Right lung (tissue), 5 donors: ENCODE measurements around the gene C20orf96. TPM values are rescaled to one million over a fixed set of nuclear protein-coding genes. Genes with fewer than 3 reads are reported as not detected.

Experiments
- DNase-seq, 2 donors: peaks; one replicate each; pipeline ENCODE4 v3.0.0-alpha.2; 2013
- polyA plus RNA-seq, 5 donors: library from polyadenylated mRNA; unstranded; fragments of 120-200 nt; gene quantifications; one replicate each; pipeline versions ENCODE4 v1.2.1 to v1.2.3, GENCODE V29; 2013; ENCODE audit warnings: inconsistent platforms in 1 of 5, low replicate concordance in 1 of 5; ENCODE audit not compliant: insufficient read length in 5 of 5, insufficient read depth in 1 of 5

C20orf96 gene
- polyA plus RNA-seq, 5 donors: 38.9 to 48.4 (median 45.2) TPM

- no peak for DNase-seq
These were observed 22.9 kb upstream of the C20orf96 start for GRCh38 chr20:313402-313801.

DNA sequence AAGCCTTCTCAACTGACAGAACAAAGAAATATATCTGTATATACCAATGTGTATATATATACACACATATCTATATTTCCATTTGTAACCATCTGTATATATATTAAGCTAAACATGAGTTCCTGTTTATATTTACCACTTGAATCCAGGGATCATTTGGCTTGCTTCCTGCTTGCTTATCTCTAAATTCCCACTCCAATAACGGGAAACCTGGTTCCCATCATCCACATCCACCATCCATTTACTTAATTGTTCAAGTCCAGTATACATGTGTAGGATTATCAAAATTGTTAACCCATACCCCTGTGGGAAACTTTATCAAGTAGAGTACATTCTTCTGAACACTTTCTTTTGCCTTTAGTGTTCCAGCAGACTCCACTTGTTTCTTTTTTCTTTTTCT, 22.3 kb upstream of the C20orf96 start:
- no peak for DNase-seq

GRCh38 chr20:312067-312466, 21.5 kb upstream of the C20orf96 start:
- no peak for DNase-seq

- DNase-seq: no peak
These were observed 21.1 kb upstream of the C20orf96 start for GRCh38 chr20:311609-312008.

GRCh38 chr20:310645-311044, 20.1 kb upstream of the C20orf96 start:
- no peak for DNase-seq

DNA sequence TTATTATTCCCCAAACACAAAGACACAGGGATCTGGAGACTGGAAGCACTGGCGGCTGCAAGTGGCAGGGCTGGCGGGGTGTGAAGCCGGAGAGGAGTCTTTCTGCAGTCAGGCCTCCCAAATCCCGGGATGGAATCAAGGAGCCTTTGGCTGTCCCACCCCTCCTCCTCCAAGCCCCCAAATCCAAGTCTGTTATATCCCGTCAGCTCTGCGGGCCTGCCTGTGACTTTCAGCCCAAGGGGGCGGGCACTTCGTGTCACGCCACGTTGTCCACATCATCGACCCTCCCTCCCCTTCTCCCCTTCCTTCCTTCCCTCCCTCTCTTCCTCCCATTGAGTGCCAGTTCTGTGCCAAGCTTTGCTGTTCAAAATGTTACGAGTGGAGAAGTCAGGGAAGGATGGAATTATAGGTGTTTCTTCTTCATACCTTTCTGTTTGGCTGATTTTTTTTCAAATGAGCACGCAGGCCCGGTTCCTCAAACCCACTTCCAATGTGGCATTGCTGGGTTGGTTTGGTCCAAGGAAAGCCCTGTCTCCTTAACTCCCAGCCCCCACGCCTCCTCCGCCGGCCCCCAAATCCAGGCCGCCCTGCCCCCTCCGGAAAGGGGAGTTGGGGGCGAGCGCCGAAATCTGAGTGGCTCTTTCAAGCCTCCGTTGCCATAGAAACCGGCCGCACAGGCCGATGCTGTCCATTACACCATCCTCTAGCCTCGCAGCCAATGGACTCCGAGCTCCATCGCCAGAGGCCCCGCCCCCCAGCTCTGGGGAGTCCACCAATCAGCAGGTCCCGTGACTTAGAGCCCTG, 19.5 kb upstream of the C20orf96 start:
- peak; percentile 99 for DNase-seq

DNA sequence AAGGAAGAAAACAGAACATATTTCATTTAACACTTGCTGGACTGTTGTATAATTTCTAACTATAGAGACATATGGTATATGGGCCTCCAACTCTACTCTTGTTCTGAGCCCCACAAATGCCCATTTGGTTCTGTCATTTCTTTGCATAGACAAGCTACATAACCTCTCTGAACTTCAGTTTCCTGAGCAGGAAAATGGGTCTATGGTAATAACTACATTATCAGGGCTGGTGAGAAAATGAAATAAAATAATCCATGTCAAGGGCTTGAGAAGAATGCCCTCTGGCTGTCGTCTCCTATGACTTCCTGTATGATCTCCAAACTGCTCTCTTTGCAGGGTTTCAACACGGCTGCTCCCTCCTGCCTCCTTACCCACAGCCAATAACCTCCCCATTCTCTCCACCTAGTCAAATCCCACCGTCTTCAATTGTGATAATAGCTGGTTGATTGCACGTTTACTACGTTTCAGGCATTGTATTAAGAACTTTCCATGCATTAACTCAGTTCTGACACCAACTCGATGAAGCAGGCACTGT, 18.8 kb upstream of the C20orf96 start:
- peak in 1 of 2 donors; percentile 51 for DNase-seq

- DNase-seq: no peak
These were observed 18.0 kb upstream of the C20orf96 start for GRCh38 chr20:308427-309038.

- no peak for DNase-seq
These were observed 15.2 kb upstream of the C20orf96 start for GRCh38 chr20:305745-306144.

DNA sequence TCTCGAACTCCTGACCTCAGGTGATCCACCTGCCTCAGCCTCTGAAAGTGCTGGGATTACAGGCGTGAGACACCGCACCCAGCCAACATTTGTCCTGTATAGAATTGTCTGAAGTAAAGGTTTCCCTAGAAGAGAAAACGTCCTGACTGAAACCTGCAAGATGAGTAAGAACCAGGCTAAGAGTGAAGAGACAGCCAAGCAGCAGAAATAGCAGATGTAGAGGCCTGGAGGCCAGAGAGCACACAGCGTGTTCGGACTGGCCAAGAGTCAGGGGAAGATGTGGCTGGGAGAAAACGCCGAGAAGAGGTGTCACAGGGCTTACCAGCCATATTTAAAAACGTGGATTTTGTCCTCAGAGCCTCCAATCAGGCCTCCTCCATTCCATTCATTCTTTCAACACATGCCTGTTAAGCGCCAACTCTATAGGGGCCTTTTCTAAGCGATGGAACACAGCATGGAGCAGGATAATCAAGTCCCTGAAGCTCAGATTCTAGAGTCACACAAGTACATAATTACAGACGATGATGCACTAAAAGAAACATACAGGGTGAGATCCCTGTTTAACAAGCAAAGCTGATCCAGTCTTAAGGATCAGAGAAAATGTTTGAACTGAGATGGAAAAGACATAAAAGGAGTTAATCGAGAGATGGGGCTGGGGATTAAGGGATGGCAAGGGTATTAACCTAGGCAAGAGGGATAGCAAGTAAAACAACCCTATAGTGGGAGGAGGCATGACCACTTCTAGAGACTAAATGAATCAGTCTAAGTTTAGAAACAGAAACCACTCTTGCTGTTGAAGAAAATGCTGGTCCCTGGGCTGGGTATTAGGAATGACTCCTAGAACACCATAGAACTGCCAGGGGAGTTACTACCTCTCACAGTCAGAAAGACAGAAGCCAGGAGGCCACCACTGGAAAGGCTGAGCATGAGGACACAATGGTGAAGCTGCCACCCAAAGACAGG, 11.6 kb upstream of the C20orf96 start:
- no peak for DNase-seq

- peak in 1 of 2 donors; percentile 44 for DNase-seq
These were observed 9.9 kb upstream of the C20orf96 start for GRCh38 chr20:300345-300990.

GRCh38 chr20:298776-299391, 8.3 kb upstream of the C20orf96 start:
- no peak for DNase-seq

DNA sequence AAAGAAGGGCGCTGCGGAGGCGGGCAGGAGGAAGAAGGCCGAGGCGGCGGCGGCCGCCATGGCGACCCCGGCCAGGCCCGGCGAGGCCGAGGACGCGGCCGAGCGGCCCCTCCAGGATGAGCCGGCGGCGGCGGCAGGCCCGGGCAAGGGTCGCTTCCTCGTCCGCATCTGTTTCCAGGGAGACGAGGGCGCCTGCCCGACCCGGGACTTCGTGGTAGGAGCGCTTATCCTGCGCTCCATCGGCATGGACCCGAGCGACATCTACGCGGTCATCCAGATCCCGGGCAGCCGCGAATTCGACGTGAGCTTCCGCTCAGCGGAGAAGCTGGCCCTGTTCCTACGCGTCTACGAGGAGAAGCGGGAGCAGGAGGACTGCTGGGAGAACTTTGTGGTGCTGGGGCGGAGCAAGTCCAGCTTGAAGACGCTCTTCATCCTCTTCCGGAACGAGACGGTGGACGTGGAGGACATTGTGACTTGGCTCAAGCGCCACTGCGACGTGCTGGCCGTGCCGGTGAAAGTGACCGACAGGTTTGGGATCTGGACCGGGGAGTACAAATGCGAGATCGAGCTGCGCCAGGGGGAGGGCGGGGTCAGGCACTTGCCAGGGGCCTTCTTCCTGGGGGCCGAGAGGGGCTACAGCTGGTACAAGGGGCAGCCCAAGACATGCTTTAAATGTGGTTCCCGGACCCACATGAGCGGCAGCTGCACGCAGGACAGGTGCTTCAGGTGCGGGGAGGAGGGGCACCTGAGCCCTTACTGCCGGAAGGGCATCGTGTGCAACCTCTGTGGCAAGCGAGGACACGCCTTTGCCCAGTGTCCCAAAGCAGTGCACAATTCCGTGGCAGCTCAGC, 7.6 kb upstream of the C20orf96 start:
- peak in 1 of 2 donors; percentile 62 for DNase-seq

DNA sequence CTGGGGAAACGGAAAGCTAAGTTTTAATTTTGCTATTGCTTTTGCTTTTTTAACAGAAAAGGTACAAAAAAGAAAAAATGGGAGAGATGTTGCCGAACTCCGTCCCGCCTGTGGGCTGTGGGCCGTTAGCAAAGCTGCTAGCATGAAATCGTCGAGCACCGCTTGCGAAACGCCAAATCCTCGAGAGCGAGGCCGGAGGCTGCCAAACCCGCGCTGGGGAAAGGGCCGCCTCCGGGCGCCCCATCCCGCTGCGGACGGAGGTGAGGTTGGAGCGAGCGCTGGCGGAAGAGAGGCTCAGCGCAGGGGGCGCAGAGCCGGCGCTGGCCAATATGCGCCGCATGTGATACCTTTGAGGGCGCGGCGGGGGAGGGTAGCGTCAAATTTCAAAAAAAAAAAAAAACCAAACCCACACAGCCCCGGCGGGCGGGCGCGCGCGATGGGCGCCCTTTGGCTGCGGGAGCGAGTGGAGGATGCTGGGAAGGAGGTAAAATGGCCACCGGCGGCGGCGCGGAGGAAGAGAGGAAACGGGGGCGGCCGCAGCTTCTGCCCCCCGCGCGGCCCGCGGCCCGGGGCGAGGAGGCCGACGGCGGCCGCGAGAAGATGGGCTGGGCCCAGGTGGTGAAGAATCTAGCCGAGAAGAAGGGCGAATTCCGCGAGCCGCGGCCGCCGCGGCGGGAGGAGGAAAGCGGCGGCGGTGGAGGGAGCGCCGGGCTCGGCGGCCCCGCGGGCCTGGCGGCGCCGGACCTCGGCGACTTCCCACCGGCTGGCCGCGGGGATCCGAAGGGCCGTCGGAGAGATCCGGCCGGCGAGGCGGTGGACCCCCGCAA, 6.8 kb upstream of the C20orf96 start, which contains the start of gene ZCCHC3:
Gene ZCCHC3, plus strand, starts transcription at position 473 of the 827 bp plus-strand sequence. Its CDS starts 17 bp downstream, at position 490.
- peak; percentile 97 for DNase-seq

- no peak for DNase-seq
These were observed 5.3 kb upstream of the C20orf96 start for GRCh38 chr20:295804-296203.

GRCh38 chr20:294602-295001, 4.1 kb upstream of the C20orf96 start:
- DNase-seq: no peak

DNA sequence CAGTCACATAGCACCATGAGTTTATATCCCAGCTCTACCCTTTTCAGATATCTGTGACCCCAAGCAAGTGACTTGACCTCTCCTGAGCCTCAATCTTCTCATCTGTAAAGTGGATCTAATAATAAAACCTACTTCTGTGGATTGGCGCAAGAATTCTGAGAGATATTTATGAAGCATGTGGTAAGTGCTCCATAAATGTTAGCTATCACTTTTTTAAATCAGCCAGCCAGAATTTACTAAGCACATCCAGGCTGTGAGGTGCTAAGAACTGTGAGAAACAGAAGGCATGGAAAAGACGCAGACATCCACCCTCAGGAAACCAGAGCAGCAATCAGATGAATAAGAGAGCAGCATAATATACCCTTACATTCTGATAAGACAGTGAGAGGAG, 862 bp downstream of the C20orf96 start:
- DNase-seq: no peak

DNA sequence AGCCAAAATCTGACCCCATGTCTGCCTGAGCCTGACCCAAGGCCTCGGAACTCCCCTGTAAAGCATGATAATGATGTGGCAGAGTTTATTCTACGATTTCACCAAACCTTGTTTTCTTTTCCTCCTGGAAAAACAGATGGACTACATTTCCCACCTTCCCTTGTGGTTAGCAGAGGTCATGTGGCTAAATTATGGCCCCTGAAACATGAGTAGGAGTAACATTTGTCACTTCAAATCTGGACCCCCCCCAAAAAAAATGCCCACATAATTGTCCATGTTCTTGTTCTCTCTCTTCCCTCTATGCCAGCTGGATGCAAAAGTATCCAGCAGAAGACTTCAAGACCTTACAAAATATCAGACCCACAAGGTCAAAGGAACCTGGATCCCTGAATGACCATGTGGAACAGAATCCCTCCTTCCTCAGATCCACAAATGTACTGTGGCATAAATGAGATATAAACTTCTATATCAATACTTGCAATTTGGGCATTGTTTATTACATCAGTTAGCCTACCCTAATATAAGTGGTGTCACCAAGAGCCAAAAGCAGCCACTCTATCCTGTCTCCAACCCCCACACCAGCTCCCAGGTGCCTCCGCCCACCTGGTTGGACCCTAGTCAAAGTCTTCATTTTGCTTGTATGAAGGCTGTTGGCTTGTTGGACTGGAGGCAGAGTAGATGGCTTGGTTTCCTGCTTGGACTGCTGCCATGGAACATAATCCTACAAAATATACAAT, 1.4 kb downstream of the C20orf96 start:
- no peak for DNase-seq
